K562 (cell line): ENCODE results near the gene SKAP1. TPM values are rescaled to one million over a fixed set of nuclear protein-coding genes. Genes with fewer than 3 reads are reported as not detected.

Experiments
- ATAC-seq: fragments of 200-7000 bp; cut with Tn5 transposase; 3 replicates; pipeline ENCODE4 v1.9.1; 2020; ENCODE audit warnings: moderate library complexity
- BruUV-seq: library from RNA; stranded (reverse); fragments of 400-500 nt; replicated peaks from 2 replicates; lab custom pipeline; 2021; lab: Mats Ljungman, UMichigan
- CTCF ChIA-PET: fragments of 300-600 bp; formaldehyde crosslinking; extraction: SDS; loops from one replicate; lab custom pipeline; 2021; ENCODE audit warnings: low intra/inter-chr PET ratio; lab: Yijun Ruan, JAX
- POLR2A ChIA-PET: fragments of 300-600, 350-650 bp; sonication (Branson Sonifier 250); formaldehyde crosslinking; extraction: SDS; loops from one replicate; lab custom pipeline; 2021; ENCODE audit warnings: antibody characterized with exemption, inconsistent platforms; lab: Yijun Ruan, JAX
- DNase-seq, 4 experiments: peaks; one replicate each; pipeline versions ENCODE4 v3.0.0 to v3.0.0-alpha.2; 2011 to 2018; ENCODE audit warnings: low spot score in 3 of 4, mixed read lengths in 3 of 4; ENCODE audit errors: extremely low read depth in 1 of 4
- FAIRE-seq: peaks from 2 replicates; lab custom pipeline; 2011; peaks lifted over from hg19 to GRCh38; lab: Jason Lieb, UNC
- H2AFZ ChIP-seq: 2 replicates; pipeline ENCODE4 v1.6.0; 2011; ENCODE audit warnings: low read depth, low read length, control low read depth, inconsistent platforms
- H3K27ac ChIP-seq: fragments of 200-600 bp; 3 replicates; pipeline ENCODE4 v1.8.0; 2011; ENCODE audit warnings: low read depth, mild to moderate bottlenecking, control low read depth, inconsistent platforms, low read length, moderate library complexity, mixed read lengths; ENCODE audit errors: extremely low read depth
- H3K27me3 ChIP-seq, 2 experiments: fragments of 300-600 bp in 1 of 2; 2 replicates in 1 of 2; 3 replicates in 1 of 2; pipeline versions ENCODE4 v1.6.0 to v1.8.0; 2011; ENCODE audit warnings: inconsistent platforms in 2 of 2, low read length in 2 of 2, mild to moderate bottlenecking in 1 of 2, mixed read lengths in 1 of 2, moderate library complexity in 1 of 2; ENCODE audit not compliant: control insufficient read depth in 2 of 2, insufficient read depth in 2 of 2
- H3K36me3 ChIP-seq: fragments of 300-600 bp; 3 replicates; pipeline ENCODE4 v1.8.0; 2011; ENCODE audit warnings: mild to moderate bottlenecking, low read length, inconsistent platforms; ENCODE audit not compliant: control insufficient read depth, insufficient read depth
- H3K4me1 ChIP-seq, 2 experiments: fragments of 200-600 bp in 1 of 2; replicated peaks in 1 of 2; 2 replicates in 1 of 2; 3 replicates in 1 of 2; pipeline versions ENCODE4 v1.5.1 to v1.8.0; 2011; ENCODE audit warnings: inconsistent platforms in 2 of 2, low read length in 2 of 2, mild to moderate bottlenecking in 1 of 2, mixed read lengths in 1 of 2, moderate library complexity in 1 of 2; ENCODE audit not compliant: control insufficient read depth in 2 of 2, insufficient read depth in 2 of 2
- H3K4me2 ChIP-seq: 2 replicates; pipeline ENCODE4 v1.6.1; 2011; ENCODE audit warnings: low read length, control low read depth, inconsistent platforms, mixed read lengths; ENCODE audit not compliant: insufficient read depth
- H3K4me3 ChIP-seq: fragments of 200-600 bp; sonication (generic), shearing (Covaris generic); 2 replicates; pipeline ENCODE4 v1.5.1; 2016; ENCODE audit warnings: control low read depth, inconsistent platforms
- H3K79me2 ChIP-seq: fragments of 200-600 bp; 3 replicates; pipeline ENCODE4 v1.8.0; 2011; ENCODE audit warnings: low read length, inconsistent platforms; ENCODE audit not compliant: control insufficient read depth, insufficient read depth
- H3K9ac ChIP-seq, 2 experiments: 2 replicates each; pipeline versions ENCODE4 v1.6.0 to v1.6.1; 2011; ENCODE audit warnings: low read depth in 2 of 2, low read length in 2 of 2, control low read depth in 1 of 2, inconsistent platforms in 1 of 2, mild to moderate bottlenecking in 1 of 2, mixed read lengths in 1 of 2; ENCODE audit not compliant: insufficient read depth in 1 of 2
- H3K9me1 ChIP-seq: one replicate; pipeline ENCODE4 v1.6.0; 2011; ENCODE audit warnings: inconsistent platforms, mild to moderate bottlenecking, low read length, moderate library complexity; ENCODE audit not compliant: control insufficient read depth, insufficient read depth
- H3K9me3 ChIP-seq: replicated peaks from 2 replicates; pipeline ENCODE4 v1.5.1; 2011; ENCODE audit warnings: low read depth, low read length, inconsistent platforms; ENCODE audit not compliant: control insufficient read depth, insufficient read depth
- H4K20me1 ChIP-seq: replicated peaks from 2 replicates; pipeline ENCODE4 v1.6.1; 2011; ENCODE audit warnings: low read length, inconsistent platforms, mixed read lengths; ENCODE audit not compliant: control insufficient read depth, insufficient read depth
- ELF2 ChIP-seq: fragments of 250-450 bp; sonication (Bioruptor Pico); IDR thresholded peaks from 2 replicates; pipeline ENCODE4 v1.5.0; 2021; ENCODE audit warnings: mild to moderate bottlenecking
- ETS2 ChIP-seq: IDR thresholded peaks from 2 replicates; pipeline ENCODE4 v1.6.1; 2016; ENCODE audit warnings: borderline replicate concordance, missing genetic modification characterization, mild to moderate bottlenecking, moderate library complexity, missing compliant biosample characterization; ENCODE audit not compliant: poor library complexity, severe bottlenecking
- HLTF ChIP-seq: fragments of 450-650 bp; IDR thresholded peaks from 2 replicates; pipeline ENCODE4 v1.6.1; 2016
- KDM1A ChIP-seq, 2 experiments: fragments of 450-650 bp; IDR thresholded peaks; 2 replicates each; pipeline ENCODE4 v1.6.1; 2016; ENCODE audit warnings: mild to moderate bottlenecking in 2 of 2
- NELFE ChIP-seq: IDR thresholded peaks from 2 replicates; pipeline ENCODE4 v1.6.1; 2011; ENCODE audit warnings: mild to moderate bottlenecking; ENCODE audit not compliant: insufficient read depth, insufficient read length
- RBM17 ChIP-seq: fragments of 200-400 bp; formaldehyde crosslinking; IDR thresholded peaks from 2 replicates; pipeline ENCODE4 v1.6.1; 2017; ENCODE audit warnings: low read depth, mild to moderate bottlenecking, low read length, borderline replicate concordance
- SMAD1 ChIP-seq: fragments of 150-350 bp; IDR thresholded peaks from 2 replicates; pipeline ENCODE4 v1.6.1; 2014; ENCODE audit warnings: low read length, low read depth; ENCODE audit not compliant: partially characterized antibody
- TAF9B ChIP-seq: fragments of 450-650 bp; IDR thresholded peaks from 2 replicates; pipeline ENCODE4 v1.6.1; 2018; ENCODE audit warnings: mild to moderate bottlenecking; ENCODE audit not compliant: partially characterized antibody
- TARDBP ChIP-seq: fragments of 450-650 bp; IDR thresholded peaks from 2 replicates; pipeline ENCODE4 v1.6.1; 2016
- YBX1 ChIP-seq: fragments of 450-650 bp; IDR thresholded peaks from 2 replicates; pipeline ENCODE4 v1.7.1; 2016; ENCODE audit warnings: mild to moderate bottlenecking
- ZNF444 ChIP-seq: fragments of 250-450 bp; sonication (Bioruptor Pico); IDR thresholded peaks from 2 replicates; pipeline ENCODE4 v1.4.0; 2020; ENCODE audit warnings: mild to moderate bottlenecking, moderate library complexity
- WGBS: fragments of 100-300 bp; shearing (Covaris generic); methylation state at CpG from one replicate; pipeline ENCODE4 v1.1.6; 2016; ENCODE audit warnings: low coverage, mixed read lengths; ENCODE audit not compliant: insufficient coverage; ENCODE audit errors: missing lambda C conversion rate; 5-methylcytosine and 5-hydroxymethylcytosine counted together
- in situ Hi-C: fragments of 300-500 bp; cut with MboI; formaldehyde crosslinking; loops from 4 replicates; pipeline ENCODE4 v1.15.0; 2018; ENCODE audit warnings: inconsistent platforms, mixed read lengths
- intact Hi-C: fragments of 100-400 bp; cut with micrococcal nuclease; formaldehyde crosslinking; loops from 2 replicates; pipeline ENCODE4 v1.14.2; 2022
- polyA plus RNA-seq, 8 experiments: library from polyadenylated mRNA; depleted of rRNA in 4 of 8; stranded (reverse) in 5 of 8; unstranded in 3 of 8; fragments of >200 nt; fragmentation: Nextera tagmentation in 2 of 8; fragmentation: Illumina TruSeq in 1 of 8; extraction: Ambion mirVana in 2 of 8; extraction: Trizol in 1 of 8; gene quantifications; 2 replicates each; pipeline versions ENCODE4 v1.2.1 to v1.2.3, GENCODE V29; 2011 to 2014; ENCODE audit warnings: inconsistent platforms in 1 of 8, missing spikeins in 1 of 8
- total RNA-seq, 7 experiments: library from RNA; depleted of rRNA in 6 of 7; stranded (reverse); fragments of >200 nt in 6 of 7; fragmentation: Illumina TruSeq in 2 of 7; extraction: Trizol in 2 of 7; gene quantifications; 2 replicates each; pipeline versions ENCODE4 v1.2.1 to v1.2.3, GENCODE V29; 2011 to 2021; ENCODE audit warnings: low replicate concordance in 1 of 7
- TF ChIP-seq, protein P1 (sequence below): fragments of 450-650 bp; formaldehyde crosslinking; IDR thresholded peaks from 2 replicates; pipeline ENCODE4 v1.4.0; 2020; ENCODE audit warnings: mild to moderate bottlenecking, moderate library complexity
- TF ChIP-seq, protein P2 (sequence below): fragments of 450-650 bp; IDR thresholded peaks from 2 replicates; pipeline ENCODE4 v1.6.1; 2014; ENCODE audit warnings: low read depth, mild to moderate bottlenecking, moderate library complexity, borderline replicate concordance
- TF ChIP-seq, protein P3 (sequence below): sonication (generic); formaldehyde crosslinking; IDR thresholded peaks from 2 replicates; pipeline ENCODE4 v1.9.0; 2022; ENCODE audit warnings: mild to moderate bottlenecking, missing genetic modification reagents
- TF ChIP-seq, protein P4 (sequence below): sonication (generic); formaldehyde crosslinking; IDR thresholded peaks from 2 replicates; pipeline ENCODE4 v1.8.0; 2023; ENCODE audit warnings: mild to moderate bottlenecking, missing genetic modification reagents

Gene SKAP1
- total and polyA plus RNA-seq, 9 of the 15 experiments (the other 6 are each of a cell fraction or from before 2014, with no cell fraction given): 0.06 to 0.80 (median 0.10) TPM; not detected in 4

DNA sequence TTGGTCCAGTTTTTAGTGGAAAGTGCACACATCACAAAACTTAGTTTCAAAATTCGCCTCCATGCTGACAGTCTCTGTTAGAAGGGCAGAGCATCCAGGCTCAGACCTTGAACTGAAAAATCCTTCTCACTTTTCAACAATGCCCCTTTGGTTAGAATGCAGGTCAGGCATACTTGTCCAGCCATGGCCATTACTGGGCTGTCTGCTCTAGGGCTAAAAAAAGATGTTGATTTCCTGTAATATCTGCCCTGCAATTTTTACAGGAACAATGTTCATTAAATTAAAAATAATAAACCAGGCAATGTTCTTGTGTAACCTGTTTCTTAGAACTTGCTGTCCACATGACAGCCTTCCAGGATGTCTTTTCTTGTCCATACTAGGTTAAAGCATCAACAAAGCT is 200.1 kb downstream of the SKAP1 start:
- CTCF ChIA-PET: no interaction called here
- no peak for TF ChIP-seq YBX1
- TF ChIP-seq NELFE: no peak
- TF ChIP-seq RBM17: no peak
- no peak for TF ChIP-seq TAF9B
- TF ChIP-seq KDM1A (IDR thresholded peaks at IDR 0.05): no peak
- TF ChIP-seq HLTF: no peak
- TF ChIP-seq, protein P1, sequence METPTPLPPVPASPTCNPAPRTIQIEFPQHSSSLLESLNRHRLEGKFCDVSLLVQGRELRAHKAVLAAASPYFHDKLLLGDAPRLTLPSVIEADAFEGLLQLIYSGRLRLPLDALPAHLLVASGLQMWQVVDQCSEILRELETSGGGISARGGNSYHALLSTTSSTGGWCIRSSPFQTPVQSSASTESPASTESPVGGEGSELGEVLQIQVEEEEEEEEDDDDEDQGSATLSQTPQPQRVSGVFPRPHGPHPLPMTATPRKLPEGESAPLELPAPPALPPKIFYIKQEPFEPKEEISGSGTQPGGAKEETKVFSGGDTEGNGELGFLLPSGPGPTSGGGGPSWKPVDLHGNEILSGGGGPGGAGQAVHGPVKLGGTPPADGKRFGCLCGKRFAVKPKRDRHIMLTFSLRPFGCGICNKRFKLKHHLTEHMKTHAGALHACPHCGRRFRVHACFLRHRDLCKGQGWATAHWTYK (CRISPR knock-in tag): no peak
- no peak for TF ChIP-seq ELF2 (CRISPR knock-in tag)
- TF ChIP-seq, protein P2, sequence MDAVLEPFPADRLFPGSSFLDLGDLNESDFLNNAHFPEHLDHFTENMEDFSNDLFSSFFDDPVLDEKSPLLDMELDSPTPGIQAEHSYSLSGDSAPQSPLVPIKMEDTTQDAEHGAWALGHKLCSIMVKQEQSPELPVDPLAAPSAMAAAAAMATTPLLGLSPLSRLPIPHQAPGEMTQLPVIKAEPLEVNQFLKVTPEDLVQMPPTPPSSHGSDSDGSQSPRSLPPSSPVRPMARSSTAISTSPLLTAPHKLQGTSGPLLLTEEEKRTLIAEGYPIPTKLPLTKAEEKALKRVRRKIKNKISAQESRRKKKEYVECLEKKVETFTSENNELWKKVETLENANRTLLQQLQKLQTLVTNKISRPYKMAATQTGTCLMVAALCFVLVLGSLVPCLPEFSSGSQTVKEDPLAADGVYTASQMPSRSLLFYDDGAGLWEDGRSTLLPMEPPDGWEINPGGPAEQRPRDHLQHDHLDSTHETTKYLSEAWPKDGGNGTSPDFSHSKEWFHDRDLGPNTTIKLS: no peak
- no peak for TF ChIP-seq TARDBP
- TF ChIP-seq, protein P3, sequence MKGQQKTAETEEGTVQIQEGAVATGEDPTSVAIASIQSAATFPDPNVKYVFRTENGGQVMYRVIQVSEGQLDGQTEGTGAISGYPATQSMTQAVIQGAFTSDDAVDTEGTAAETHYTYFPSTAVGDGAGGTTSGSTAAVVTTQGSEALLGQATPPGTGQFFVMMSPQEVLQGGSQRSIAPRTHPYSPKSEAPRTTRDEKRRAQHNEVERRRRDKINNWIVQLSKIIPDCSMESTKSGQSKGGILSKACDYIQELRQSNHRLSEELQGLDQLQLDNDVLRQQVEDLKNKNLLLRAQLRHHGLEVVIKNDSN (CRISPR knock-in tag): no peak
- TF ChIP-seq ETS2: no peak
- TF ChIP-seq ZNF444 (CRISPR knock-in tag): no peak
- TF ChIP-seq SMAD1: no peak
- TF ChIP-seq, protein P4, sequence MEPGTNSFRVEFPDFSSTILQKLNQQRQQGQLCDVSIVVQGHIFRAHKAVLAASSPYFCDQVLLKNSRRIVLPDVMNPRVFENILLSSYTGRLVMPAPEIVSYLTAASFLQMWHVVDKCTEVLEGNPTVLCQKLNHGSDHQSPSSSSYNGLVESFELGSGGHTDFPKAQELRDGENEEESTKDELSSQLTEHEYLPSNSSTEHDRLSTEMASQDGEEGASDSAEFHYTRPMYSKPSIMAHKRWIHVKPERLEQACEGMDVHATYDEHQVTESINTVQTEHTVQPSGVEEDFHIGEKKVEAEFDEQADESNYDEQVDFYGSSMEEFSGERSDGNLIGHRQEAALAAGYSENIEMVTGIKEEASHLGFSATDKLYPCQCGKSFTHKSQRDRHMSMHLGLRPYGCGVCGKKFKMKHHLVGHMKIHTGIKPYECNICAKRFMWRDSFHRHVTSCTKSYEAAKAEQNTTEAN (CRISPR knock-in tag): no peak

More for the DNA sequence above, 200.1 kb downstream of the SKAP1 start:
- intact Hi-C loops: no loop called here
- POLR2A ChIA-PET: interaction anchor here (0.6 to 1.2 kb wide), 2 partner anchors 8 to 10 kb away, joined by 4 read pairs; no protein-coding TSS in a partner anchor
- Histone ChIP-seq H3K36me3 (no peaks in the 10 kb centered on the region), H3K4me2 (no peak overlapping the region), H4K20me1 (no peaks in the 10 kb centered on the region), H3K27ac (no peak overlapping the region), H3K4me1 (peaks cover 0 to 11% of the 10 kb centered on the region in 2 experiments; a peak in 2 of 5 replicates), H3K9ac (no peak overlapping the region), H3K27me3 (no peaks in the 10 kb centered on the region), H3K4me3 (no peak overlapping the region), H3K9me1 (no peaks in the 10 kb centered on the region), H3K79me2 (no peaks in the 10 kb centered on the region), H2AFZ (peak overlapping the region; percentile 35; the same call in 1 of the 2 replicates), H3K9me3 (no peaks in the 10 kb centered on the region)
- in situ Hi-C loops: no loop called here
- DNase-seq: no peak
- 5% methylated on average over 1 of the region's 1 CpG for WGBS
- BruUV-seq: no TSS peak
- no peak for FAIRE-seq
- ATAC-seq: no peak
